Chondrocyte (in vitro differentiated cells): Measurements from ENCODE around the gene LARGE1. TPM values are rescaled to one million over a fixed set of nuclear protein-coding genes. Genes with fewer than 3 reads are reported as not detected.

Experiments used
- DNase-seq: peaks from one replicate; pipeline ENCODE4 v3.0.0; 2021; ENCODE audit warnings: mixed read lengths, low spot score
- H3K27ac Mint-ChIP-seq: one replicate; pipeline ENCODE4 v1.8.0; 2021; ENCODE audit warnings: mild to moderate bottlenecking, moderate library complexity, mixed read lengths; ENCODE audit not compliant: unreplicated experiment
- H3K27me3 Mint-ChIP-seq: 2 replicates; pipeline ENCODE4 v1.8.0; 2021; ENCODE audit warnings: low read depth, mixed read lengths
- H3K36me3 Mint-ChIP-seq: 2 replicates; pipeline ENCODE4 v1.8.0; 2021; ENCODE audit warnings: low read depth, mixed read lengths
- H3K4me1 Mint-ChIP-seq: 2 replicates; pipeline ENCODE4 v1.8.0; 2021; ENCODE audit warnings: low read depth, mild to moderate bottlenecking, mixed read lengths
- H3K4me3 Mint-ChIP-seq: one replicate; pipeline ENCODE4 v1.8.0; 2021; ENCODE audit warnings: mild to moderate bottlenecking, moderate library complexity, mixed read lengths; ENCODE audit not compliant: unreplicated experiment
- H3K9me3 Mint-ChIP-seq: 2 replicates; pipeline ENCODE4 v1.8.0; 2021; ENCODE audit warnings: low read depth, mixed read lengths
- CTCF ChIP-seq: fragments of 200-600 bp; sonication (generic); IDR thresholded peaks from 2 replicates; pipeline ENCODE4 v1.5.0; 2021; ENCODE audit warnings: antibody characterized with exemption, mild to moderate bottlenecking, moderate library complexity
- total RNA-seq: library from RNA; stranded (reverse); gene quantifications from 3 replicates; pipeline ENCODE4 v1.2.1, GENCODE V29; 2021

LARGE1 gene
- total RNA-seq, 1 donor from 2014 or later = 21.3 TPM

- Mint-ChIP-seq H3K27me3 (no peaks in the 10 kb centered on the region), H3K4me1 (no peaks in the 10 kb centered on the region), H3K27ac (no peak overlapping the region), H3K36me3 (peaks cover 4% of the 10 kb centered on the region), H3K9me3 (no peaks in the 10 kb centered on the region), H3K4me3 (no peak overlapping the region)
- TF ChIP-seq CTCF = no peak
- DNase-seq = no peak
Observed at GRCh38 chr22:33315117-33315516, 605.2 kb downstream of the LARGE1 start.

GRCh38 chr22:33314316-33314715 lies 606.0 kb downstream of the LARGE1 start:
- H3K27me3 Mint-ChIP-seq = no peaks in the 10 kb centered on the region
- H3K4me3 Mint-ChIP-seq = no peak overlapping the region
- H3K27ac Mint-ChIP-seq = no peak overlapping the region
- no peaks in the 10 kb centered on the region for H3K9me3 Mint-ChIP-seq
- TF ChIP-seq CTCF = no peak
- DNase-seq = no peak
- peaks cover 6% of the 10 kb centered on the region for H3K36me3 Mint-ChIP-seq
- H3K4me1 Mint-ChIP-seq = no peaks in the 10 kb centered on the region

- H3K9me3 Mint-ChIP-seq = no peaks in the 10 kb centered on the region
- DNase-seq = no peak
- H3K36me3 Mint-ChIP-seq = no peaks in the 10 kb centered on the region
- H3K27ac Mint-ChIP-seq = no peak overlapping the region
- peaks cover 4% of the 10 kb centered on the region for H3K4me1 Mint-ChIP-seq
- H3K27me3 Mint-ChIP-seq = no peaks in the 10 kb centered on the region
- TF ChIP-seq CTCF = no peak
- H3K4me3 Mint-ChIP-seq = no peak overlapping the region
Observed at GRCh38 chr22:33303099-33303498, 617.2 kb downstream of the LARGE1 start.

- no peak for TF ChIP-seq CTCF
- no peak for DNase-seq
- no peaks in the 10 kb centered on the region for H3K36me3 Mint-ChIP-seq
- no peaks in the 10 kb centered on the region for H3K9me3 Mint-ChIP-seq
- H3K27ac Mint-ChIP-seq = no peak overlapping the region
- no peak overlapping the region for H3K4me3 Mint-ChIP-seq
- H3K4me1 Mint-ChIP-seq = peaks cover 4% of the 10 kb centered on the region
- H3K27me3 Mint-ChIP-seq = no peaks in the 10 kb centered on the region
Observed at GRCh38 chr22:33302549-33302948, 617.7 kb downstream of the LARGE1 start.

- no peak overlapping the region for H3K27ac Mint-ChIP-seq
- peaks cover 4% of the 10 kb centered on the region for H3K4me1 Mint-ChIP-seq
Observed at GRCh38 chr22:33302049-33302545, 618.2 kb downstream of the LARGE1 start.

More at GRCh38 chr22:33302049-33302545, 618.2 kb downstream of the LARGE1 start:
- no peak for DNase-seq
- Mint-ChIP-seq H3K4me3 (no peak overlapping the region), H3K27me3 (no peaks in the 10 kb centered on the region), H3K36me3 (no peaks in the 10 kb centered on the region), H3K9me3 (no peaks in the 10 kb centered on the region)
- peak; percentile 100 for TF ChIP-seq CTCF
